HepG2 (cell line): Measurements from ENCODE around the gene SEC14L5. TPM values are rescaled to one million over a fixed set of nuclear protein-coding genes. Genes with fewer than 3 reads are reported as not detected.

ENCODE experiments used
- DR1 ChIP-seq: sonication (generic); formaldehyde crosslinking; IDR thresholded peaks from 2 replicates; pipeline ENCODE4 v1.8.0; 2021; ENCODE audit warnings: mild to moderate bottlenecking, missing genetic modification reagents, inconsistent platforms
- HDAC2 ChIP-seq: sonication (generic); formaldehyde crosslinking; IDR thresholded peaks from 2 replicates; pipeline ENCODE4 v1.4.0; 2020; ENCODE audit warnings: missing genetic modification reagents
- JDP2 ChIP-seq: sonication (generic); formaldehyde crosslinking; IDR thresholded peaks from 2 replicates; pipeline ENCODE4 v1.8.1; 2022; ENCODE audit warnings: missing genetic modification reagents, borderline replicate concordance
- KLF9 ChIP-seq: IDR thresholded peaks from 2 replicates; pipeline ENCODE4 v1.6.1; 2016; ENCODE audit warnings: low read depth
- NR2C2 ChIP-seq: sonication (generic); formaldehyde crosslinking; IDR thresholded peaks from 2 replicates; pipeline ENCODE4 v1.4.0; 2020; ENCODE audit warnings: missing genetic modification reagents, mild to moderate bottlenecking, moderate library complexity, borderline replicate concordance
- PAX8 ChIP-seq: sonication (generic); formaldehyde crosslinking; IDR thresholded peaks from 2 replicates; pipeline ENCODE4 v1.8.0; 2022; ENCODE audit warnings: mild to moderate bottlenecking, missing genetic modification reagents, borderline replicate concordance
- PHF8 ChIP-seq: sonication (generic); formaldehyde crosslinking; IDR thresholded peaks from 2 replicates; pipeline ENCODE4 v1.5.0; 2020; ENCODE audit warnings: missing genetic modification reagents
- SAFB2 ChIP-seq: sonication (generic); formaldehyde crosslinking; IDR thresholded peaks from 2 replicates; pipeline ENCODE4 v1.5.1; 2020; ENCODE audit warnings: missing genetic modification reagents, low read depth, mild to moderate bottlenecking, borderline replicate concordance
- SIN3A ChIP-seq: IDR thresholded peaks from 2 replicates; pipeline ENCODE4 v1.6.1; 2011; ENCODE audit warnings: low read depth, mild to moderate bottlenecking, control low read depth, low read length, borderline replicate concordance
- SRY ChIP-seq: sonication (generic); formaldehyde crosslinking; IDR thresholded peaks from 2 replicates; pipeline ENCODE4 v1.8.0; 2022; ENCODE audit warnings: mild to moderate bottlenecking, missing genetic modification reagents
- TARDBP ChIP-seq: sonication (generic); formaldehyde crosslinking; IDR thresholded peaks from 2 replicates; pipeline ENCODE4 v1.8.0; 2022; ENCODE audit warnings: mild to moderate bottlenecking, missing genetic modification reagents
- ZNF543 ChIP-seq: sonication (generic); formaldehyde crosslinking; IDR thresholded peaks from 2 replicates; pipeline ENCODE4 v1.4.0; 2020; ENCODE audit warnings: mild to moderate bottlenecking, missing genetic modification reagents
- ZSCAN20 ChIP-seq: sonication (generic); formaldehyde crosslinking; IDR thresholded peaks from 2 replicates; pipeline ENCODE4 v1.4.0; 2020; ENCODE audit warnings: missing genetic modification reagents, mild to moderate bottlenecking, borderline replicate concordance
- polyA plus RNA-seq, 8 experiments: library from polyadenylated mRNA; depleted of rRNA in 3 of 8; stranded (reverse) in 7 of 8; unstranded in 1 of 8; fragments of >200 nt; fragmentation: Illumina TruSeq in 4 of 8; extraction: Trizol in 4 of 8; gene quantifications; 2 replicates each; pipeline versions ENCODE4 v1.2.1 to v1.2.3, GENCODE V29; 2011 to 2016; ENCODE audit warnings: low read depth in 4 of 8, missing spikeins in 1 of 8, mixed read lengths in 1 of 8; ENCODE audit not compliant: insufficient read depth in 1 of 8
- total RNA-seq, 5 experiments: library from RNA; depleted of rRNA; stranded (reverse); fragments of >200 nt; fragmentation: Illumina TruSeq; extraction: Trizol; gene quantifications; 2 replicates each; pipeline ENCODE4 v1.2.3, GENCODE V29; 2016; ENCODE audit warnings: low read depth in 1 of 5
- TF ChIP-seq, protein P1 (sequence below): sonication (generic); formaldehyde crosslinking; IDR thresholded peaks from 2 replicates; pipeline ENCODE4 v1.4.0; 2020; ENCODE audit warnings: mild to moderate bottlenecking, missing genetic modification reagents
- TF ChIP-seq, protein P2 (sequence below): sonication (generic); formaldehyde crosslinking; IDR thresholded peaks from 2 replicates; pipeline ENCODE4 v1.5.1; 2020; ENCODE audit warnings: mild to moderate bottlenecking, missing genetic modification reagents
- TF ChIP-seq, protein P3 (sequence below): sonication (generic); formaldehyde crosslinking; IDR thresholded peaks from 2 replicates; pipeline ENCODE4 v1.8.0; 2023; ENCODE audit warnings: mild to moderate bottlenecking, missing genetic modification reagents

The SEC14L5 gene
- total and polyA plus RNA-seq, 2 of the 13 experiments (the other 11 are each of a cell fraction or from before 2014, with no cell fraction given): 0.40 to 0.42 TPM

DNA sequence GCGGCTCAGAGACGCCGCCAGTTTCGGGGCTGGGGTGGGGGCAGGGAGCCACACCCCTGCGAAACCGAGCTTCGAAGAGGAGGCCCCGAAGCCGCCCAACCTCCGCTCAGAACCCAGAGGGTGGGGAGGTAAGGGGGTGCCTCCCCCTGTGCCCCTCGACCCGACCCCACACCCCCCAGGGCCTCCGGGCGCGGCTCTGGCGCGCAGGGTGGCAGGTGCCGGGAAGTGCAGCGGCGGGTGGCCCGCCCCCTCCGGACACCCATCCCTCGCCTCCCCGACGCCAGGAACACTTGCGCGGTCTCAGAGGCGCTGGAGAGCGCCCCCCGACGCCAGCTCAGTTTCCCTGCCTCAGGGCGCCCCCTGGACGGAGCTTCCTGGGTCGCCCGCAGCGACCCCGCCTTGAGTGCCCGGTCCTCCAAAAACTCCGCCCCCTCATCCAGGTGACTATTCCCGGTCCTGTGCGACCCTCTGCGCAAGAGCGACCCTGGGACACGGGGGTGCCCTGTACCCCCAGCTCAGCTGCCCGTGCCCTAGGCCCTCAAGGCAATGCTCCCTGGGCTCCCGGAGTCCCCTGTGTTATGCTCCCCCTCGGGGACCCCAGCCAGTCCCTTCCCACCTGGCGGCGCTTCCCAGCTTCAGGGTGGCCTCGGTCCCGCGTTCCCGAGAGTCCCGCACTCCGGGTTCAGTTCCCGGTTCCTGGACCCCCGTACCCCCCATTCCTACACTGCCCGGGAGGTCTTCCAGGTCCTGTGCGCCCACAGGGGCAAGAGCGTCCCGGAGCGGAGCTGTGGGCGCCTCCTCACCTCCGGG, 21.7 kb upstream of the SEC14L5 start (continued):
- TF ChIP-seq, protein P1, sequence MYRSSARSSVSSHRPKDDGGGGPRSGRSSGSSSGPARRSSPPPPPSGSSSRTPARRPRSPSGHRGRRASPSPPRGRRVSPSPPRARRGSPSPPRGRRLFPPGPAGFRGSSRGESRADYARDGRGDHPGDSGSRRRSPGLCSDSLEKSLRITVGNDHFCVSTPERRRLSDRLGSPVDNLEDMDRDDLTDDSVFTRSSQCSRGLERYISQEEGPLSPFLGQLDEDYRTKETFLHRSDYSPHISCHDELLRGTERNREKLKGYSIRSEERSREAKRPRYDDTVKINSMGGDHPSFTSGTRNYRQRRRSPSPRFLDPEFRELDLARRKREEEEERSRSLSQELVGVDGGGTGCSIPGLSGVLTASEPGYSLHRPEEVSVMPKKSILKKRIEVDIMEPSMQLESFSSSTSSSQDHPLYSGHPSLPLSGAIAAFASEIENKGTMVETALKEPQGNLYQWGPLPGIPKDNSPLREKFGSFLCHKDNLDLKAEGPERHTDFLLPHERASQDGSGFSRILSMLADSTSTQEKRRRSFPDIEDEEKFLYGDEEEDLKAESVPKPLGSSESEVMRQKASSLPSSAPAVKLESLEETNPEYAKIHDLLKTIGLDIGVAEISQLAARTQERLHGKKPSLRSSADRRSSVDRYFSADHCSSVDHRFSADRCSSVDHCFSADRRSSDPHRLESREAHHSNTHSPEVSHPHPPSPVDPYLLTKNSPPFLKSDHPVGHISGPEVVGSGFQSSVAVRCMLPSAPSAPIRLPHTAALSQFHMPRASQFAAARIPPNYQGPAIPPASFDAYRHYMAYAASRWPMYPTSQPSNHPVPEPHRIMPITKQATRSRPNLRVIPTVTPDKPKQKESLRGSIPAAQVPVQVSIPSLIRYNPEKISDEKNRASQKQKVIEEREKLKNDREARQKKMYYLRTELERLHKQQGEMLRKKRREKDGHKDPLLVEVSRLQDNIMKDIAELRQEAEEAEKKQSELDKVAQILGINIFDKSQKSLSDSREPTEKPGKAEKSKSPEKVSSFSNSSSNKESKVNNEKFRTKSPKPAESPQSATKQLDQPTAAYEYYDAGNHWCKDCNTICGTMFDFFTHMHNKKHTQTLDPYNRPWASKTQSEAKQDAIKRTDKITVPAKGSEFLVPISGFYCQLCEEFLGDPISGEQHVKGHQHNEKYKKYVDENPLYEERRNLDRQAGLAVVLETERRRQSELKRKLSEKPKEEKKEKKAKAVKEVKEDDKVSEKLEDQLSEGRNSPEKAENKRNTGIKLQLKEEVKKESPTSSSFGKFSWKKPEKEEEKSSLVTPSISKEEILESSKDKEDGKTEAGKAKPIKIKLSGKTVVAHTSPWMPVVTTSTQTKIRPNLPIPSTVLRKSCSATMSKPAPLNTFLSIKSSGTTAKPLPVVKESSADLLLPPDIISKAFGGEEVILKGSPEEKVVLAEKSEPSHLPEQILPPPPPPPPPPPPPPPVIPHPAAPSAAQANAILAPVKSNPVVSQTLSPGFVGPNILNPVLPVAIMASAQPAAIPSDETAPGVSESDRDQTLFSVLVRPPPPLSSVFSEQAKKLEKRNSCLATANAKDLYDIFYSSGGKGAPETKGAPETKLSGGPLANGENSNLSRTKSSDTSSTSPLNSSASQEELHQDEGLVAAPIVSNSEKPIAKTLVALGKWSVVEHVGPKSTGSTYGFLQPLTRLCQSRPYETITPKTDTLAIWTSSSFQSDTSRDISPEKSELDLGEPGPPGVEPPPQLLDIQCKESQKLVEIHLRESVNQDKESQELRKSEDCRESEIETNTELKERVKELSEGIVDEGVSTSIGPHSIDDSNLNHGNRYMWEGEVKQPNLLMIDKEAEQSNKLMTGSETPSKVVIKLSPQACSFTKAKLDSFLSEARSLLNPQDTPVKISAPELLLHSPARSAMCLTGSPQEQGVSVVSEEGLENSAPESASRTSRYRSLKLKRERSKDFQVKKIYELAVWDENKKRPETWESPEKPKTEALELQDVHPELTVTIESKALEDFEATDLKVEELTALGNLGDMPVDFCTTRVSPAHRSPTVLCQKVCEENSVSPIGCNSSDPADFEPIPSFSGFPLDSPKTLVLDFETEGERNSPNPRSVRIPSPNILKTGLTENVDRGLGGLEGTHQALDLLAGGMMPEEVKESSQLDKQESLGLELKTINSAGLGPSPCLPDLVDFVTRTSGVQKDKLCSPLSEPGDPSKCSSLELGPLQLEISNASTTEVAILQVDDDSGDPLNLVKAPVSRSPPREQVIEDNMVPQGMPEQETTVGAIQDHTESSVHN (CRISPR knock-in tag): no peak
- TF ChIP-seq, protein P2, sequence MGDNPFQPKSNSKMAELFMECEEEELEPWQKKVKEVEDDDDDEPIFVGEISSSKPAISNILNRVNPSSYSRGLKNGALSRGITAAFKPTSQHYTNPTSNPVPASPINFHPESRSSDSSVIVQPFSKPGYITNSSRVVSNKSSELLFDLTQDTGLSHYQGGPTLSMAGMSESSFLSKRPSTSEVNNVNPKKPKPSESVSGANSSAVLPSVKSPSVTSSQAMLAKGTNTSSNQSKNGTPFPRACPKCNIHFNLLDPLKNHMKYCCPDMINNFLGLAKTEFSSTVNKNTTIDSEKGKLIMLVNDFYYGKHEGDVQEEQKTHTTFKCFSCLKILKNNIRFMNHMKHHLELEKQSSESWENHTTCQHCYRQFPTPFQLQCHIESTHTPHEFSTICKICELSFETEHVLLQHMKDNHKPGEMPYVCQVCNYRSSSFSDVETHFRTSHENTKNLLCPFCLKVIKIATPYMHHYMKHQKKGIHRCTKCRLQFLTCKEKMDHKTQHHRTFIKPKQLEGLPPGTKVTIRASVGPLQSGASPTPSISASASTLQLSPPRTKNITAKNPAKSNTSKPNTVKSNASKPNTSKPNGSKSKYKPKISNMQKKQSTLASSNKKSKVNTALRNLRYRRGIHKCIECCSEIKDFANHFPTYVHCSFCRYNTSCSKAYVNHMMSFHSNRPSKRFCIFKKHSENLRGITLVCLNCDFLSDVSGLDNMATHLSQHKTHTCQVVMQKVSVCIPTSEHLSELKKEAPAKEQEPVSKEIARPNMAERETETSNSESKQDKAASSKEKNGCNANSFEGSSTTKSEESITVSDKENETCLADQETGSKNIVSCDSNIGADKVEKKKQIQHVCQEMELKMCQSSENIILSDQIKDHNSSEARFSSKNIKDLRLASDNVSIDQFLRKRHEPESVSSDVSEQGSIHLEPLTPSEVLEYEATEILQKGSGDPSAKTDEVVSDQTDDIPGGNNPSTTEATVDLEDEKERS (CRISPR knock-in tag): peak; percentile 62
- TF ChIP-seq SRY (CRISPR knock-in tag) (0 out of 2 replicates have a peak, but pooled peaks have one; percentile 27), DR1 (CRISPR knock-in tag) (0 out of 2 replicates have a peak, but pooled peaks have one; percentile 37), PHF8 (CRISPR knock-in tag) (peak; percentile 54; the same call in 1 of the 2 replicates), ZNF543 (CRISPR knock-in tag) (no peak; the same call in 1 of the 2 replicates), NR2C2 (CRISPR knock-in tag) (no peak), PAX8 (CRISPR knock-in tag) (0 out of 2 replicates have a peak, but pooled peaks have one; percentile 15), HDAC2 (CRISPR knock-in tag) (peak; percentile 16; the same call in 1 of the 2 replicates), JDP2 (CRISPR knock-in tag) (no peak), SIN3A (no peak), SAFB2 (CRISPR knock-in tag) (no peak), TARDBP (no peak), ZSCAN20 (CRISPR knock-in tag) (0 out of 2 replicates have a peak, but pooled peaks have one; percentile 28), KLF9 (CRISPR knock-in tag) (no peak)
- TF ChIP-seq, protein P3, sequence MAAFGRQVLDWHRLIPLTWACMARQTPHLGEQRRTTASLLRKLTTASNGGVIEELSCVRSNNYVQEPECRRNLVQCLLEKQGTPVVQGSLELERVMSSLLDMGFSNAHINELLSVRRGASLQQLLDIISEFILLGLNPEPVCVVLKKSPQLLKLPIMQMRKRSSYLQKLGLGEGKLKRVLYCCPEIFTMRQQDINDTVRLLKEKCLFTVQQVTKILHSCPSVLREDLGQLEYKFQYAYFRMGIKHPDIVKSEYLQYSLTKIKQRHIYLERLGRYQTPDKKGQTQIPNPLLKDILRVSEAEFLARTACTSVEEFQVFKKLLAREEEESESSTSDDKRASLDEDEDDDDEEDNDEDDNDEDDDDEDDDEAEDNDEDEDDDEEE (CRISPR knock-in tag): peak; percentile 78; the same call in 1 of the 2 replicates
